HepG2 (cell line): ENCODE data around the gene LATS2. TPM values are rescaled to one million over a fixed set of nuclear protein-coding genes. Genes with fewer than 3 reads are reported as not detected.

Experiments used
- CENPX ChIP-seq: sonication (generic); formaldehyde crosslinking; IDR thresholded peaks from 2 replicates; pipeline ENCODE4 v1.9.0; 2021; ENCODE audit warnings: mild to moderate bottlenecking, missing genetic modification reagents, moderate library complexity
- EED ChIP-seq: sonication (generic); formaldehyde crosslinking; IDR thresholded peaks from 2 replicates; pipeline ENCODE4 v1.5.0; 2020; ENCODE audit warnings: mild to moderate bottlenecking, missing genetic modification reagents
- HNF4A ChIP-seq: sonication (generic); formaldehyde crosslinking; IDR thresholded peaks from 2 replicates; pipeline ENCODE4 v1.4.0; 2020; ENCODE audit warnings: missing genetic modification reagents
- ZNF644 ChIP-seq: IDR thresholded peaks from 2 replicates; pipeline ENCODE4 v1.6.1; 2016; ENCODE audit warnings: low read depth
- polyA plus RNA-seq, 8 experiments: library from polyadenylated mRNA; depleted of rRNA in 3 of 8; stranded (reverse) in 7 of 8; unstranded in 1 of 8; fragments of >200 nt; fragmentation: Illumina TruSeq in 4 of 8; extraction: Trizol in 4 of 8; gene quantifications; 2 replicates each; pipeline versions ENCODE4 v1.2.1 to v1.2.3, GENCODE V29; 2011 to 2016; ENCODE audit warnings: low read depth in 4 of 8, missing spikeins in 1 of 8, mixed read lengths in 1 of 8; ENCODE audit not compliant: insufficient read depth in 1 of 8
- total RNA-seq, 5 experiments: library from RNA; depleted of rRNA; stranded (reverse); fragments of >200 nt; fragmentation: Illumina TruSeq; extraction: Trizol; gene quantifications; 2 replicates each; pipeline ENCODE4 v1.2.3, GENCODE V29; 2016; ENCODE audit warnings: low read depth in 1 of 5
- TF ChIP-seq, protein P1 (sequence below): sonication (generic); formaldehyde crosslinking; IDR thresholded peaks from 2 replicates; pipeline ENCODE4 v1.4.0; 2020; ENCODE audit warnings: missing genetic modification reagents, borderline replicate concordance
- TF ChIP-seq, protein P2 (sequence below): sonication (generic); formaldehyde crosslinking; conservative IDR thresholded peaks from 2 replicates; pipeline ENCODE4 v1.4.0; 2020; ENCODE audit warnings: mild to moderate bottlenecking, missing genetic modification reagents, moderate library complexity
- TF ChIP-seq, protein P3 (sequence below): sonication (generic); formaldehyde crosslinking; IDR thresholded peaks from 2 replicates; pipeline ENCODE4 v1.9.0; 2021; ENCODE audit warnings: missing genetic modification reagents, borderline replicate concordance
- TF ChIP-seq, protein P4 (sequence below): sonication (generic); formaldehyde crosslinking; IDR thresholded peaks from 2 replicates; pipeline ENCODE4 v1.5.1; 2020; ENCODE audit warnings: mild to moderate bottlenecking, missing genetic modification reagents, borderline replicate concordance
- TF ChIP-seq, protein P5 (sequence below): sonication (generic); formaldehyde crosslinking; IDR thresholded peaks from 2 replicates; pipeline ENCODE4 v1.5.0; 2020; ENCODE audit warnings: missing genetic modification reagents

Gene LATS2
- total and polyA plus RNA-seq, 2 of the 13 experiments (the other 11 are each of a cell fraction or from before 2014, with no cell fraction given) = 7.3 to 8.5 TPM

DNA sequence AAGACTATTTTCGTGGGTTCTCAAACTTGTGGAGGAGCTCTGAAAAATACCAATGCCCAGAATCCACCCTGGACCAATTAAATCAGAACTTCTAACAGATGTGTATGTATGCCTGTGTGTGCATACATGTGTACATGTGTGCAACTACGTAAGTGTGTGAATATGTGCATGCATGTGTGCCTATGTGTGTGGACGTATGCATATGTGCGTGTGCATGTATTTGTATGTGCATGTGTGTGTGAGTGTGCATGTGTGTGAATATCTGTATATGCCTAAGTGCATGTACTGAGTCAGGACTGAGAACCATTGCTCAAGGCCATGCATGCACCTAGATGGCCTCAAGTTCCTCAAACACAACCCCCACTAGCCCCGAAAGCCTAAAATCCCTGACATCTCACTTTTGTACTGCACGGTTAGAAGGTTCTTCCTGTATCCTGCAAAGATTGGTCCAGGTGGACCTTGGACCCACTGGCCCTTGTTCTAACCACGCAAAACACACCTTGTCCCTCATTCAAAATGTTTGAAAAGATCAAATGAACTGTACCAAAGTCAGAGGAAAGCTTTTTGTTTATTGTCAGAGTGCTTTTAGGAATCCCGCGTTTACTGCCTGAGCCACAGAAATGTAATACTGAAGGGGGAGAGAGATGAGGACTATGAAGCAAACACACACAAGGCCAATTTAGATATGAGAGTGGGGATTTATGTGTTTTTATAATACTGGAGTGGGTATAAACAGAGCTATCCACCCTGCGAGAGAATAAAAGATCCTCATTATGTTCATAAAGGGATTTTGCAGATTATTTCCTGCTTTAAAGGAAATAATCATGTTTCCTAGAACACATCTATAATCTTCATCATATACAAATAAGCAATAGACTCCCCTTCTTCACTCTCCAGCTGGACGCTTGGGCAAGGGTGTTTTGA is 39.1 kb downstream of the LATS2 start (continued):
- TF ChIP-seq, protein P1, sequence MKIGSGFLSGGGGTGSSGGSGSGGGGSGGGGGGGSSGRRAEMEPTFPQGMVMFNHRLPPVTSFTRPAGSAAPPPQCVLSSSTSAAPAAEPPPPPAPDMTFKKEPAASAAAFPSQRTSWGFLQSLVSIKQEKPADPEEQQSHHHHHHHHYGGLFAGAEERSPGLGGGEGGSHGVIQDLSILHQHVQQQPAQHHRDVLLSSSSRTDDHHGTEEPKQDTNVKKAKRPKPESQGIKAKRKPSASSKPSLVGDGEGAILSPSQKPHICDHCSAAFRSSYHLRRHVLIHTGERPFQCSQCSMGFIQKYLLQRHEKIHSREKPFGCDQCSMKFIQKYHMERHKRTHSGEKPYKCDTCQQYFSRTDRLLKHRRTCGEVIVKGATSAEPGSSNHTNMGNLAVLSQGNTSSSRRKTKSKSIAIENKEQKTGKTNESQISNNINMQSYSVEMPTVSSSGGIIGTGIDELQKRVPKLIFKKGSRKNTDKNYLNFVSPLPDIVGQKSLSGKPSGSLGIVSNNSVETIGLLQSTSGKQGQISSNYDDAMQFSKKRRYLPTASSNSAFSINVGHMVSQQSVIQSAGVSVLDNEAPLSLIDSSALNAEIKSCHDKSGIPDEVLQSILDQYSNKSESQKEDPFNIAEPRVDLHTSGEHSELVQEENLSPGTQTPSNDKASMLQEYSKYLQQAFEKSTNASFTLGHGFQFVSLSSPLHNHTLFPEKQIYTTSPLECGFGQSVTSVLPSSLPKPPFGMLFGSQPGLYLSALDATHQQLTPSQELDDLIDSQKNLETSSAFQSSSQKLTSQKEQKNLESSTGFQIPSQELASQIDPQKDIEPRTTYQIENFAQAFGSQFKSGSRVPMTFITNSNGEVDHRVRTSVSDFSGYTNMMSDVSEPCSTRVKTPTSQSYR (CRISPR knock-in tag) = peak; percentile 63; the same call in 1 of the 2 replicates
- TF ChIP-seq, protein P2, sequence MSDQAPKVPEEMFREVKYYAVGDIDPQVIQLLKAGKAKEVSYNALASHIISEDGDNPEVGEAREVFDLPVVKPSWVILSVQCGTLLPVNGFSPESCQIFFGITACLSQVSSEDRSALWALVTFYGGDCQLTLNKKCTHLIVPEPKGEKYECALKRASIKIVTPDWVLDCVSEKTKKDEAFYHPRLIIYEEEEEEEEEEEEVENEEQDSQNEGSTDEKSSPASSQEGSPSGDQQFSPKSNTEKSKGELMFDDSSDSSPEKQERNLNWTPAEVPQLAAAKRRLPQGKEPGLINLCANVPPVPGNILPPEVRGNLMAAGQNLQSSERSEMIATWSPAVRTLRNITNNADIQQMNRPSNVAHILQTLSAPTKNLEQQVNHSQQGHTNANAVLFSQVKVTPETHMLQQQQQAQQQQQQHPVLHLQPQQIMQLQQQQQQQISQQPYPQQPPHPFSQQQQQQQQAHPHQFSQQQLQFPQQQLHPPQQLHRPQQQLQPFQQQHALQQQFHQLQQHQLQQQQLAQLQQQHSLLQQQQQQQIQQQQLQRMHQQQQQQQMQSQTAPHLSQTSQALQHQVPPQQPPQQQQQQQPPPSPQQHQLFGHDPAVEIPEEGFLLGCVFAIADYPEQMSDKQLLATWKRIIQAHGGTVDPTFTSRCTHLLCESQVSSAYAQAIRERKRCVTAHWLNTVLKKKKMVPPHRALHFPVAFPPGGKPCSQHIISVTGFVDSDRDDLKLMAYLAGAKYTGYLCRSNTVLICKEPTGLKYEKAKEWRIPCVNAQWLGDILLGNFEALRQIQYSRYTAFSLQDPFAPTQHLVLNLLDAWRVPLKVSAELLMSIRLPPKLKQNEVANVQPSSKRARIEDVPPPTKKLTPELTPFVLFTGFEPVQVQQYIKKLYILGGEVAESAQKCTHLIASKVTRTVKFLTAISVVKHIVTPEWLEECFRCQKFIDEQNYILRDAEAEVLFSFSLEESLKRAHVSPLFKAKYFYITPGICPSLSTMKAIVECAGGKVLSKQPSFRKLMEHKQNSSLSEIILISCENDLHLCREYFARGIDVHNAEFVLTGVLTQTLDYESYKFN (CRISPR knock-in tag) = peak; percentile 82
- TF ChIP-seq EED (CRISPR knock-in tag) (no peak), ZNF644 (CRISPR knock-in tag) (0 out of 2 replicates have a peak, but pooled peaks have one; percentile 16), CENPX (CRISPR knock-in tag) (no peak), HNF4A (CRISPR knock-in tag) (peak; percentile 91)
- TF ChIP-seq, protein P3, sequence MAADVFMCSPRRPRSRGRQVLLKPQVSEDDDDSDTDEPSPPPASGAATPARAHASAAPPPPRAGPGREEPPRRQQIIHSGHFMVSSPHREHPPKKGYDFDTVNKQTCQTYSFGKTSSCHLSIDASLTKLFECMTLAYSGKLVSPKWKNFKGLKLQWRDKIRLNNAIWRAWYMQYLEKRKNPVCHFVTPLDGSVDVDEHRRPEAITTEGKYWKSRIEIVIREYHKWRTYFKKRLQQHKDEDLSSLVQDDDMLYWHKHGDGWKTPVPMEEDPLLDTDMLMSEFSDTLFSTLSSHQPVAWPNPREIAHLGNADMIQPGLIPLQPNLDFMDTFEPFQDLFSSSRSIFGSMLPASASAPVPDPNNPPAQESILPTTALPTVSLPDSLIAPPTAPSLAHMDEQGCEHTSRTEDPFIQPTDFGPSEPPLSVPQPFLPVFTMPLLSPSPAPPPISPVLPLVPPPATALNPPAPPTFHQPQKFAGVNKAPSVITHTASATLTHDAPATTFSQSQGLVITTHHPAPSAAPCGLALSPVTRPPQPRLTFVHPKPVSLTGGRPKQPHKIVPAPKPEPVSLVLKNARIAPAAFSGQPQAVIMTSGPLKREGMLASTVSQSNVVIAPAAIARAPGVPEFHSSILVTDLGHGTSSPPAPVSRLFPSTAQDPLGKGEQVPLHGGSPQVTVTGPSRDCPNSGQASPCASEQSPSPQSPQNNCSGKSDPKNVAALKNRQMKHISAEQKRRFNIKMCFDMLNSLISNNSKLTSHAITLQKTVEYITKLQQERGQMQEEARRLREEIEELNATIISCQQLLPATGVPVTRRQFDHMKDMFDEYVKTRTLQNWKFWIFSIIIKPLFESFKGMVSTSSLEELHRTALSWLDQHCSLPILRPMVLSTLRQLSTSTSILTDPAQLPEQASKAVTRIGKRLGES (CRISPR knock-in tag) = no peak
- TF ChIP-seq, protein P4, sequence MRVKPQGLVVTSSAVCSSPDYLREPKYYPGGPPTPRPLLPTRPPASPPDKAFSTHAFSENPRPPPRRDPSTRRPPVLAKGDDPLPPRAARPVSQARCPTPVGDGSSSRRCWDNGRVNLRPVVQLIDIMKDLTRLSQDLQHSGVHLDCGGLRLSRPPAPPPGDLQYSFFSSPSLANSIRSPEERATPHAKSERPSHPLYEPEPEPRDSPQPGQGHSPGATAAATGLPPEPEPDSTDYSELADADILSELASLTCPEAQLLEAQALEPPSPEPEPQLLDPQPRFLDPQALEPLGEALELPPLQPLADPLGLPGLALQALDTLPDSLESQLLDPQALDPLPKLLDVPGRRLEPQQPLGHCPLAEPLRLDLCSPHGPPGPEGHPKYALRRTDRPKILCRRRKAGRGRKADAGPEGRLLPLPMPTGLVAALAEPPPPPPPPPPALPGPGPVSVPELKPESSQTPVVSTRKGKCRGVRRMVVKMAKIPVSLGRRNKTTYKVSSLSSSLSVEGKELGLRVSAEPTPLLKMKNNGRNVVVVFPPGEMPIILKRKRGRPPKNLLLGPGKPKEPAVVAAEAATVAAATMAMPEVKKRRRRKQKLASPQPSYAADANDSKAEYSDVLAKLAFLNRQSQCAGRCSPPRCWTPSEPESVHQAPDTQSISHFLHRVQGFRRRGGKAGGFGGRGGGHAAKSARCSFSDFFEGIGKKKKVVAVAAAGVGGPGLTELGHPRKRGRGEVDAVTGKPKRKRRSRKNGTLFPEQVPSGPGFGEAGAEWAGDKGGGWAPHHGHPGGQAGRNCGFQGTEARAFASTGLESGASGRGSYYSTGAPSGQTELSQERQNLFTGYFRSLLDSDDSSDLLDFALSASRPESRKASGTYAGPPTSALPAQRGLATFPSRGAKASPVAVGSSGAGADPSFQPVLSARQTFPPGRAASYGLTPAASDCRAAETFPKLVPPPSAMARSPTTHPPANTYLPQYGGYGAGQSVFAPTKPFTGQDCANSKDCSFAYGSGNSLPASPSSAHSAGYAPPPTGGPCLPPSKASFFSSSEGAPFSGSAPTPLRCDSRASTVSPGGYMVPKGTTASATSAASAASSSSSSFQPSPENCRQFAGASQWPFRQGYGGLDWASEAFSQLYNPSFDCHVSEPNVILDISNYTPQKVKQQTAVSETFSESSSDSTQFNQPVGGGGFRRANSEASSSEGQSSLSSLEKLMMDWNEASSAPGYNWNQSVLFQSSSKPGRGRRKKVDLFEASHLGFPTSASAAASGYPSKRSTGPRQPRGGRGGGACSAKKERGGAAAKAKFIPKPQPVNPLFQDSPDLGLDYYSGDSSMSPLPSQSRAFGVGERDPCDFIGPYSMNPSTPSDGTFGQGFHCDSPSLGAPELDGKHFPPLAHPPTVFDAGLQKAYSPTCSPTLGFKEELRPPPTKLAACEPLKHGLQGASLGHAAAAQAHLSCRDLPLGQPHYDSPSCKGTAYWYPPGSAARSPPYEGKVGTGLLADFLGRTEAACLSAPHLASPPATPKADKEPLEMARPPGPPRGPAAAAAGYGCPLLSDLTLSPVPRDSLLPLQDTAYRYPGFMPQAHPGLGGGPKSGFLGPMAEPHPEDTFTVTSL (CRISPR knock-in tag) = peak; percentile 73
- TF ChIP-seq, protein P5, sequence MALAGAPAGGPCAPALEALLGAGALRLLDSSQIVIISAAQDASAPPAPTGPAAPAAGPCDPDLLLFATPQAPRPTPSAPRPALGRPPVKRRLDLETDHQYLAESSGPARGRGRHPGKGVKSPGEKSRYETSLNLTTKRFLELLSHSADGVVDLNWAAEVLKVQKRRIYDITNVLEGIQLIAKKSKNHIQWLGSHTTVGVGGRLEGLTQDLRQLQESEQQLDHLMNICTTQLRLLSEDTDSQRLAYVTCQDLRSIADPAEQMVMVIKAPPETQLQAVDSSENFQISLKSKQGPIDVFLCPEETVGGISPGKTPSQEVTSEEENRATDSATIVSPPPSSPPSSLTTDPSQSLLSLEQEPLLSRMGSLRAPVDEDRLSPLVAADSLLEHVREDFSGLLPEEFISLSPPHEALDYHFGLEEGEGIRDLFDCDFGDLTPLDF (CRISPR knock-in tag) = no peak
